Measurements from ENCODE around the gene SCNN1B.
"Not testable (repeated sequence)": the region's sequence is repeated elsewhere in the genome, so short reads cannot be mapped to it uniquely, and the experiment has no call there.

The SCNN1B gene

DNA sequence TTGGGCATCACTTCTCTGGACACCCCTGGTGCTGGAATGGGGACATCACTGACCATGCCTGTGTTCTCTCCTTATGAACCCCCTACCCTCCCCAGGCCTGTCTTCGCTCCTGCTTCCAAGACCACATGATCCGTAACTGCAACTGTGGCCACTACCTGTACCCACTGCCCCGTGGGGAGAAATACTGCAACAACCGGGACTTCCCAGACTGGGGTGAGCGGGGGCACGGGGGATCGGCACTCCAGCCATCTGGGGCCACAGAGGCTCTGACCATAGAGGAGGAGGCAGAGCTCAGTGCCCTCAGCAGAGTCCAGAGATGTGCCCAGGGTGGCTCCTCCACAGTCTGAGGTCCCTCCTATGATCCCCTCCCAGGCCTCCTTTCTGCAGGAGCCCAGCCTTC is 73.5 kb downstream of the SCNN1B start:
- Mint-ChIP-seq H3K4me1 (ENCODE audit: low read depth in 2 of 2) (no peaks in the 10 kb centered on the region), H3K27ac (no peak overlapping the region), H3K9me3 (no peaks in the 10 kb centered on the region), H3K36me3 (ENCODE audit: insufficient read depth) (no peaks in the 10 kb centered on the region), H3K4me3 (no peak overlapping the region), H3K27me3 (peaks cover 17 to 52% of the 10 kb centered on the region in 2 donors)
- DNase-seq (no peak), ATAC-seq (replicated peaks) (no peak)

DNA sequence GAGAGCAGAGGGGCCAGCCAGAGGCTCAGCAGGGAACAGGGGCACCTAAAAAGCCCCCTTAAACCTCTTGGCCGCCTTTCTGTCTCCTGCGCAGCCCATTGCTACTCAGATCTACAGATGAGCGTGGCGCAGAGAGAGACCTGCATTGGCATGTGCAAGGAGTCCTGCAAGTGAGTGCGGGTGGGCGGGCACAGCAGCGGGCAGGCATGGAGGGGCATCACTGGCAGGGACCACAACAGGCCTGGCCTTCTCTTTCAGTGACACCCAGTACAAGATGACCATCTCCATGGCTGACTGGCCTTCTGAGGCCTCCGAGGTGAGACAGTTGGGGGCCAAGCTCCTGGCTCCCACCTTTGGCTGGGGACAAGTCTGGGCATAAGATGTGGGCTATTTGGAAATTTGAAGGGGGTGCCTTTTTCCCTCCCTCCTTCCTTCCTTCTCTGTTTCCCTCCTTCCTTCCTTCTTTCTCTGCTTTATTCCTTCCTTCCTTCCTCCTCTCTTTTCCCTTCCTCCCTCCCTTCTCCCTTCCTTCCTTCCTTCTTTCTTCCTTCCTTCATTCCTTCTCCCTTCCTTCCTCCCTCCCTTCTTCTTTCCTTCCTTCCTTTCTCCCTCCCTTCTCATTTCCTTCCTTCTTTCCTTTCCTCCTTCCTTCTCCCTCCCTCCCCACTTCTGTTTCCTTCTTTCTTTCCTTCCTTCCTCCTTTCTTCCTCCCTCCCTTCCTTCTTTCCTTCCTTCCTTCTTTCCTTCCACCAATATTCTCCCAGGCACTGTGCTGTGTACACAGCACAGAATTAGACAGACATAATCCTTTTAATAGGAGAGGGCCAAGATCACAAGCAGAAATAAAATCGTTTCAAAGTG is 75.2 kb downstream of the SCNN1B start:
- Mint-ChIP-seq H3K36me3 (ENCODE audit: insufficient read depth) (no peaks in the 10 kb centered on the region), H3K9me3 (no peaks in the 10 kb centered on the region), H3K27me3 (peaks cover 17 to 48% of the 10 kb centered on the region in 2 donors), H3K4me1 (ENCODE audit: low read depth in 2 of 2) (no peaks in the 10 kb centered on the region), H3K27ac (no peak overlapping the region), H3K4me3 (no peak overlapping the region)
- DNase-seq (no peak), ATAC-seq (replicated peaks) (no peak)

DNA sequence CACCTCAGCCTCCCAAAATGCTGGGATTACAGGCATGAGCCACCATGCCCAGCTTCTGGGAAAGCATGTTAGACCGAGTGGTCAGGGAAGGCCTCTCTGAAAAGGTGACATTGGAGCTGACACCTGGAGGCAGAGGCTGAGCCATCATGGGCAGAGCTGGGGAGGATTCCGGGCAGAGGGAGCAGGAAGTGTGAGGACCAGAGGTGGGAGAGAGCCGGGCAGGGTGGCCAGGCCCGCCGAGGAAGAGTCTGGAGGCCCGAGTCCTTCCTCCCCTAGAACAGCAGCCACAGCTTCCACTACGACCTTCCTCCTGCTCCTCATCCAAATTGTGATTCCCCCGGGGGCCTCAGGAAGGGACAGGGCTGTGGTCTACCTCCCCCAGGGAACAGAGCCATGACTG is 76.2 kb downstream of the SCNN1B start:
- Mint-ChIP-seq H3K27me3 (peaks cover 15 to 44% of the 10 kb centered on the region in 2 donors), H3K4me3 (no peak overlapping the region), H3K4me1 (ENCODE audit: low read depth in 2 of 2) (no peaks in the 10 kb centered on the region), H3K27ac (no peak overlapping the region), H3K36me3 (ENCODE audit: insufficient read depth) (no peaks in the 10 kb centered on the region), H3K9me3 (no peaks in the 10 kb centered on the region)
- DNase-seq (no peak), ATAC-seq (replicated peaks) (no peak)

DNA sequence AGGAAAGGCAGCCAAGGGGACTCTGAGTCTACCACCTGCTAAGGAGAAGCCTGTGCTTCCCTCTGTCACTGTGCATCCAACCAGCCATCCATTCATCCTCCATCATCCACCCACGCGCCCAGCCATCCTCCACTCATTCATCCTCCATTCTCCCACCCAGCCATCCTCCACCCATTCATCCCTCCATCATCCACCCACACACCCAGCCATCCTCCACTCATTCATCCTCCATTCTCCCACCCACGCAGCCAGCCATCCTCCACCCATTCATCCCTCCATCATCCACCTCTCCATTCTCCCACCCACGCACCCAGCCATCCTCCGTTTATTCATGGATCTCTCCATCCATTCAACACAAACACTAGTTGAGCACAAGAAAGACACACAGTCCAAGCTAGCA is 76.8 kb downstream of the SCNN1B start:
- no peak for DNase-seq
- Mint-ChIP-seq H3K36me3 (ENCODE audit: insufficient read depth) (no peaks in the 10 kb centered on the region), H3K9me3 (no peaks in the 10 kb centered on the region), H3K27ac (no peak overlapping the region), H3K4me3 (no peak overlapping the region), H3K27me3 (peaks cover 9 to 38% of the 10 kb centered on the region in 2 donors), H3K4me1 (ENCODE audit: low read depth in 2 of 2) (no peaks in the 10 kb centered on the region)
- no peak for ATAC-seq (replicated peaks)

DNA sequence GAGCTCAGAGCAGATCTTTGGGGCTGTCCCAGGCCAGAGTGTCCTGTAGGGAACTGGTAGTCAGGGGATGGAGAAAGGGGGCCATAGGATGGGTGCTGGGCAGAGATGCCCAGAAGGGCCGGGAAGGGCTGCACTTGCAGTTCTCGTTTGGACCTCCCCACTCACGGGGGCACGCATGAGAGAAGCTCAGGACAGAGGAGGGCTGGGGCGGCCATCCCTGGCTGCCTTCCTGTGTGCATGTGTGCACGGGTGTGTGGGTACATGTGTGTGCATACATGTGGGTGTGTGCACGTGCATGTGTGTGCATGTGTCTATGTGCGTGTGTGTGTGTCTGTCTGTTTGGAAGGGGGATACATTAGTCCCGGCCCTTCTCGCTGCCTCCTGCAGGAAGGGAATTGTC is 77.6 kb downstream of the SCNN1B start:
- no peak for DNase-seq
- H3K9me3 Mint-ChIP-seq: no peaks in the 10 kb centered on the region
- H3K27ac Mint-ChIP-seq: no peak overlapping the region
- H3K36me3 Mint-ChIP-seq (ENCODE audit: insufficient read depth): no peaks in the 10 kb centered on the region
- no peak overlapping the region for H3K4me3 Mint-ChIP-seq
- no peak for ATAC-seq (replicated peaks)
- peaks cover 9 to 35% of the 10 kb centered on the region in 2 donors for H3K27me3 Mint-ChIP-seq
- H3K4me1 Mint-ChIP-seq (ENCODE audit: low read depth in 2 of 2): no peaks in the 10 kb centered on the region

DNA sequence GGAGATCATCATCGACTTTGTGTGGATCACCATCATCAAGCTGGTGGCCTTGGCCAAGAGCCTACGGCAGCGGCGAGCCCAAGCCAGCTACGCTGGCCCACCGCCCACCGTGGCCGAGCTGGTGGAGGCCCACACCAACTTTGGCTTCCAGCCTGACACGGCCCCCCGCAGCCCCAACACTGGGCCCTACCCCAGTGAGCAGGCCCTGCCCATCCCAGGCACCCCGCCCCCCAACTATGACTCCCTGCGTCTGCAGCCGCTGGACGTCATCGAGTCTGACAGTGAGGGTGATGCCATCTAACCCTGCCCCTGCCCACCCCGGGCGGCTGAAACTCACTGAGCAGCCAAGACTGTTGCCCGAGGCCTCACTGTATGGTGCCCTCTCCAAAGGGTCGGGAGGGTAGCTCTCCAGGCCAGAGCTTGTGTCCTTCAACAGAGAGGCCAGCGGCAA is 78.4 kb downstream of the SCNN1B start:
- Mint-ChIP-seq H3K27ac (no peak overlapping the region), H3K36me3 (ENCODE audit: insufficient read depth) (no peaks in the 10 kb centered on the region), H3K4me3 (no peak overlapping the region), H3K27me3 (peaks cover 9 to 31% of the 10 kb centered on the region in 2 donors), H3K9me3 (no peaks in the 10 kb centered on the region), H3K4me1 (ENCODE audit: low read depth in 2 of 2) (no peaks in the 10 kb centered on the region)
- DNase-seq (no peak), ATAC-seq (replicated peaks) (no peak)

DNA sequence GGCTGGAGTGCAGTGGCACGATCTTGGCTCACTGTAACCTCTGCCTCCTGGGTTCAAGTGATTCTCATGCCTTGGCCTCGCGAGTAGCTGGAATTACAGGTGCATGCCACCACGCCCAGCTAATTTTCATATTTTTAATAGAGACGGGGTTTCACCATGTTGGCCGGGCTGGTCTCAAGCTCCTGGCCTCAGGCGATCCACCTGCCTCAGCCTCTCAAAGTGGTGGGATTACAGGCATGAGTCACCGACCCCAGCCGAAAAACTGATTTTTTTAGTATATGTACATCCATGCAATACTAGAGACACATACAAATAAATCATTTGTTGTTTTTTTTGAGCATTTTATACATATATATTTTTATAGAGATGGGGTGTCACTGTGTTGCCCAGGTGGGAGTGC is 79.6 kb downstream of the SCNN1B start:
- not testable (repeated sequence) for H3K4me1 Mint-ChIP-seq (ENCODE audit: low read depth in 2 of 2); H3K4me3 Mint-ChIP-seq; H3K36me3 Mint-ChIP-seq (ENCODE audit: insufficient read depth); DNase-seq; H3K9me3 Mint-ChIP-seq; ATAC-seq (replicated peaks); H3K27ac Mint-ChIP-seq
- H3K27me3 Mint-ChIP-seq: peaks cover 9 to 25% of the 10 kb centered on the region in 2 donors

DNA sequence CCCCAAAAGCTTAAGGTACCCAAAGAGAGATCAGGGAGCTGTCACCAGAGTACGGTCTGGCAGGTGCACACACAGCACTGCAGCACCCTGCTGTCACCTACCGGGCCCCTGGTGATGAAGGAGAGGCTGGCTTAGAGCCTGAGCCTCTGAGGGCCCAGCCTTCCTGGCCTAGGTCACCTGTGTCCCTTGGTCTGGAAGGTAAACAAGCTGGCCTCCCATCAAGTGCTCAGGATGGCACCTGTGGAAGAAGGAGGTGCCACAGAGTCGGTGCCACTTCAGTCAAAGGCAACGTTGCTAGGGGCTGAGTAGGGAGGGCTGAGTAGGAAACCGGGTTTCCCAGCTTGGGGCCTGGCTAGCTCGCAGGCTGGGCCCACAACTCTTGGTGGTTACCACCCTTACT is 80.2 kb downstream of the SCNN1B start:
- no peak for DNase-seq
- H3K4me1 Mint-ChIP-seq (ENCODE audit: low read depth in 2 of 2): no peaks in the 10 kb centered on the region
- H3K27ac Mint-ChIP-seq: no peak overlapping the region
- no peaks in the 10 kb centered on the region for H3K9me3 Mint-ChIP-seq
- no peak overlapping the region for H3K4me3 Mint-ChIP-seq
- H3K27me3 Mint-ChIP-seq: peaks cover 9 to 25% of the 10 kb centered on the region in 2 donors
- H3K36me3 Mint-ChIP-seq (ENCODE audit: insufficient read depth): peaks cover under 1% of the 10 kb centered on the region
- ATAC-seq (replicated peaks): no peak

DNA sequence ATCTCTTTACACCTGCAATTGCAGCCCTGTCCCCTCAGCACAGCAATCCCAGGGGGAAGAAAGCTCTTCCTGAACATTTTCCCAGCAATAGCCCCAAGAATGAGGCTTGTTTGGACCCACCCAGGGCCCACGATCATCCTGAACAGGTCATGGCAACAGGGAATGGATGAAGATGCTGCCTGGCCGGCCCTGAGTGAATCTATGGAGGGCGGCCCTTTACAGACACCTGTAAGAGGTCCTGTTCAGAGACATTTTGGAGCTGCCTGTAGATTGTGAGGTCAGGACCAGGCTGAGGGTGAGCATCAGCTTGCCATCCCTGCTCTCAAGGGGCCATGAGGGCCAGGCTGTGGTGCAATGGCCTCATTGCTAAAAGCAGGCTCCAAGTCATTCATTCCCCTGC is 81.8 kb downstream of the SCNN1B start:
- peaks cover 5 to 12% of the 10 kb centered on the region in 2 donors for H3K27me3 Mint-ChIP-seq
- no peaks in the 10 kb centered on the region for H3K9me3 Mint-ChIP-seq
- H3K27ac Mint-ChIP-seq: no peak overlapping the region
- ATAC-seq (replicated peaks) (no peak), DNase-seq (no peak)
- peaks cover 7% of the 10 kb centered on the region for H3K36me3 Mint-ChIP-seq (ENCODE audit: insufficient read depth)
- no peaks in the 10 kb centered on the region for H3K4me1 Mint-ChIP-seq (ENCODE audit: low read depth in 2 of 2)
- H3K4me3 Mint-ChIP-seq: no peak overlapping the region

DNA sequence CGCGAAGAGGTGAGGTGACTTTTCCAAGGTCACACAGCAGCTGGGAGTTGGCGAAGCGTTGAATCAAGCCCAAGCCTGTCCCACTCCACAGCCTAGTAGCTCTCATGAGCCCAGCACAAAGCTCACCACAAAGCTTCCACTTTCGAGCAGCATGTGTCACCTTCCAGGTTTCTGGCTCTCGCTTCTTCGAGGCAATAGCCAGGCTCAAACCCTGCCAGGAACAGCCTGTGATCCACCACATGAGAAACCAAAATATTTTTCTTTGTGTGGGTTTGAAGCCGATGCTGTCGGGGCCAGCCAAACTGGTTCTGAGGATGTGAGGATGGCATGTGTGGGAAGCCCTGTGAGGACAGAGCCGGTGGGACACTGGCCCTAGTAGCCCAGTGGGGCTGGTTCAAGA is 82.8 kb downstream of the SCNN1B start:
- H3K9me3 Mint-ChIP-seq: no peaks in the 10 kb centered on the region
- peaks cover 8% of the 10 kb centered on the region for H3K36me3 Mint-ChIP-seq (ENCODE audit: insufficient read depth)
- no peak overlapping the region for H3K4me3 Mint-ChIP-seq
- no peak overlapping the region for H3K27ac Mint-ChIP-seq
- DNase-seq (no peak), ATAC-seq (replicated peaks) (no peak)
- H3K4me1 Mint-ChIP-seq (ENCODE audit: low read depth in 2 of 2): no peaks in the 10 kb centered on the region
- H3K27me3 Mint-ChIP-seq: peaks cover 0 to 2% of the 10 kb centered on the region in 2 donors

DNA sequence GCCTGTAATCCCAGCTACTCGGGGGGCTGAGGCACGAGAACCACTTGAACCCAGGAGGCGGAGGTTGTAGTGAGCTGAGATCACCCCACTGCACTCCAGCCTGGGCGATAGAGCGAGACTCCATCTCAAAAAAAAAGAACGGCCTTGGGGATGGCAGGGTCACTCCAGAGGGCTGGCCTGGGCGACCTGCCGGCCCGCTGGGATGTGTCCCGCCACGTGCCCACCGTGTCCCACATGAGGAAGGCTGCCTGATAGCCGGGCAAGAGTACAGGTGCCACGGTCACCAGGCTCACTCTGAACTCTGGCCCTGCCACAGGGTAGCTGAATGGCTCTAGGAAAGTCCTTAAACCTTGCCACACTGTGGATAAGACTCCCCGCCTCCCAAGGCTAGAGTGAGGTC is 83.3 kb downstream of the SCNN1B start:
- no peaks in the 10 kb centered on the region for H3K9me3 Mint-ChIP-seq

DNA sequence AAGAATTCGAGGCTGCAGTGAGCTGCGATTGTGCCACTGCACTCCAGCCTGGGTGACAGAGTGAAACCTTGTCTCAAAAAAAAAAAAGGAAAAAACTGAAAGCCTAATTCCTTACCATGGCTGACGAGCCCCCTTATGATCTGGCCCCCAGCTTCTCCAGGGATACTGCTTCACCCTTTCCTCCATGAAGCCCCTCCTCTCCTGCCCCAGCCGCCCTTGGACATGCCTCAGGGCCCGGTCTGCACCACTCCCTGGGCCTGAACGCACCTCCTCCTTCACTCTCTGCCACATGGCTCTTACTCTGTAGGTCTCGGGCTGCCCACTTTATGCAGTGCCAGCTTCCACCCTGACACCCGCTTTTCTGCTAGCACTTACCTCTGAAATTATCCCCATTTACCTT is 85.6 kb downstream of the SCNN1B start:
- no peaks in the 10 kb centered on the region for H3K4me1 Mint-ChIP-seq (ENCODE audit: low read depth in 2 of 2)
- ATAC-seq (replicated peaks) (no peak), DNase-seq (no peak)
- H3K36me3 Mint-ChIP-seq (ENCODE audit: insufficient read depth): peaks cover 19% of the 10 kb centered on the region
- no peaks in the 10 kb centered on the region for H3K9me3 Mint-ChIP-seq
- no peak overlapping the region for H3K27ac Mint-ChIP-seq
- H3K4me3 Mint-ChIP-seq: no peak overlapping the region
- no peaks in the 10 kb centered on the region for H3K27me3 Mint-ChIP-seq

More for the DNA sequence above, 83.3 kb downstream of the SCNN1B start:
- Mint-ChIP-seq H3K4me1 (ENCODE audit: low read depth in 2 of 2) (no peaks in the 10 kb centered on the region), H3K27me3 (no peaks in the 10 kb centered on the region), H3K4me3 (no peak overlapping the region), H3K27ac (no peak overlapping the region), H3K36me3 (ENCODE audit: insufficient read depth) (peaks cover 11% of the 10 kb centered on the region)
- ATAC-seq (replicated peaks) (no peak), DNase-seq (no peak)

DNA sequence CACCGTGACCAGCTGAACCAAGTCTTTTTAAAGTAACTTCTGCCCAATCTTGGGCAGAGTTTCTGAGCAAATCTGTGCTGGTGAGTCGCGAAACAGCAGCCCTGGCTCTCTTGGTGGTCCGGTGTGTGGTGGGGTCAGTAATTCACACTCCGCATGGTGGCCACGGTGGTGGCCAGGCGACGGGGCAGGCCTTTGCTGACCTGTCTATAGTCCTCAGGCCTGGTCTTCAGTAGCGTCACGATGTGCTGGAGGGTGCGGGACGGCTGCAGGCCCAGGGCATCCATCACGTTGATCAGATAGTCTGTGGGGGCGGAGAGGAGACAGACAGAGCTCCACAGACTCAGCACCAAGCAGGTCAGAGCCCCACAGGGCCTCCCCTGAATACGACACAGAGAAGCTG is 86.7 kb downstream of the SCNN1B start:
- Mint-ChIP-seq H3K9me3 (no peaks in the 10 kb centered on the region), H3K4me1 (ENCODE audit: low read depth in 2 of 2) (no peaks in the 10 kb centered on the region), H3K27me3 (no peaks in the 10 kb centered on the region), H3K27ac (no peak overlapping the region), H3K36me3 (ENCODE audit: insufficient read depth) (peaks cover 24% of the 10 kb centered on the region), H3K4me3 (no peak overlapping the region)
- ATAC-seq (replicated peaks): no peak
- DNase-seq: no peak

DNA sequence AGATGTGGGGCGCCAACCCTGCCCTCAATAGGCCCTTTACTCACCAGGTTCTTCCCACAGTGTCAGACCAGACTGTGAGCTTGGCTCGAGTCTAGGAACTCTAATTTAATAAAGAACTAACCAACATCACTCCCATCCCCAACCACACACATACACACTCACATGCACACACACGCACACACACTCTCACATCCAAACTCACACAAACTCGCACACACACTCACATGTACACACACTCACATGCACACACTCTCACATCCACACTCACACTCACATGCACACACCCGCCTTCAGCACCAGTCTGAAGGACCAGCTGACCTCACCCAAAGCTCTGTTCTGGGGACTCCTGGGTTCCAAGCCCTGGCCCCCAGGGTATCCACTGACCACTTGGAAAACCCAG is 87.1 kb downstream of the SCNN1B start:
- no peak overlapping the region for H3K27ac Mint-ChIP-seq
- H3K36me3 Mint-ChIP-seq (ENCODE audit: insufficient read depth): peaks cover 28% of the 10 kb centered on the region
- no peak for DNase-seq
- H3K9me3 Mint-ChIP-seq: no peaks in the 10 kb centered on the region
- no peaks in the 10 kb centered on the region for H3K27me3 Mint-ChIP-seq
- no peak for ATAC-seq (replicated peaks)
- H3K4me1 Mint-ChIP-seq (ENCODE audit: low read depth in 2 of 2): no peaks in the 10 kb centered on the region
- H3K4me3 Mint-ChIP-seq: no peak overlapping the region
